Liver (tissue), 3 donors: Measurements from ENCODE around the gene KCNS3.

Source experiments
- ATF3 ChIP-seq: IDR thresholded peaks from 2 replicates; pipeline ENCODE4 v1.6.1; 2016; ENCODE audit warnings: antibody characterized with exemption
- CTCF ChIP-seq: fragments of 150-350 bp; IDR thresholded peaks from 2 replicates; pipeline ENCODE4 v1.5.1; 2017; ENCODE audit warnings: improper control_type of control experiment, low read depth, low read length; ENCODE audit not compliant: missing input control
- FOXA1 ChIP-seq: IDR thresholded peaks from 2 replicates; pipeline ENCODE4 v1.6.1; 2016; ENCODE audit warnings: antibody characterized with exemption
- GABPA ChIP-seq, 2 donors: IDR thresholded peaks in 1 of 2; conservative IDR thresholded peaks in 1 of 2; 2 replicates each; pipeline ENCODE4 v1.6.1; 2016; ENCODE audit warnings: antibody characterized with exemption in 2 of 2, mild to moderate bottlenecking in 1 of 2, moderate library complexity in 1 of 2
- JUND ChIP-seq, 2 donors: IDR thresholded peaks; 2 replicates each; pipeline ENCODE4 v1.6.1; 2016; ENCODE audit warnings: antibody characterized with exemption in 2 of 2
- MAX ChIP-seq: IDR thresholded peaks from 2 replicates; pipeline ENCODE4 v1.6.1; 2016; ENCODE audit warnings: antibody characterized with exemption
- SP1 ChIP-seq: IDR thresholded peaks from 2 replicates; pipeline ENCODE4 v1.6.1; 2018; ENCODE audit warnings: antibody characterized with exemption, mild to moderate bottlenecking
- TAF1 ChIP-seq: conservative IDR thresholded peaks from 2 replicates; pipeline ENCODE4 v1.6.1; 2016; ENCODE audit warnings: antibody characterized with exemption, mild to moderate bottlenecking
- YY1 ChIP-seq: IDR thresholded peaks from 2 replicates; pipeline ENCODE4 v1.6.1; 2016; ENCODE audit warnings: antibody characterized with exemption, mild to moderate bottlenecking
- ZBTB33 ChIP-seq: IDR thresholded peaks from 2 replicates; pipeline ENCODE4 v1.6.1; 2016; ENCODE audit warnings: antibody characterized with exemption
- donor health status: healthy.
- donor health status: healthy.

- TF ChIP-seq FOXA1, result no peak
- no peak for TF ChIP-seq CTCF
- no peak for TF ChIP-seq GABPA (IDR thresholded peaks at IDR 0.05 in 1 of 2, conservative IDR thresholded peaks at IDR 0.05 in 1 of 2)
- TF ChIP-seq JUND (IDR thresholded peaks at IDR 0.05), result no peak
- TF ChIP-seq YY1, result no peak
- TF ChIP-seq ZBTB33, result no peak
- TF ChIP-seq ATF3, result no peak
- TF ChIP-seq TAF1, result no peak
- no peak for TF ChIP-seq MAX
- TF ChIP-seq SP1, result no peak
Measured at GRCh38 chr2:17979707-17980106, 101.2 kb downstream of the KCNS3 start.
